ES-I3 (cell line): ENCODE data around the gene IL1B.

Source experiments
- H3K36me3 ChIP-seq: 2 replicates; pipeline ENCODE4 v1.6.1; 2013; ENCODE audit warnings: mild to moderate bottlenecking, low read length, control low read depth, moderate library complexity; ENCODE audit not compliant: insufficient read depth
- H3K4me1 ChIP-seq: 2 replicates; pipeline ENCODE4 v1.6.1; 2013; ENCODE audit warnings: mild to moderate bottlenecking, control low read depth, low read length; ENCODE audit not compliant: insufficient read depth
- H3K9ac ChIP-seq: 2 replicates; pipeline ENCODE4 v1.6.1; 2013; ENCODE audit warnings: low read depth, mild to moderate bottlenecking, low read length, moderate library complexity
- H3K9me3 ChIP-seq: 2 replicates; pipeline ENCODE4 v1.6.1; 2013; ENCODE audit warnings: mild to moderate bottlenecking, low read length, moderate library complexity; ENCODE audit not compliant: control insufficient read depth, insufficient read depth

The IL1B gene

DNA sequence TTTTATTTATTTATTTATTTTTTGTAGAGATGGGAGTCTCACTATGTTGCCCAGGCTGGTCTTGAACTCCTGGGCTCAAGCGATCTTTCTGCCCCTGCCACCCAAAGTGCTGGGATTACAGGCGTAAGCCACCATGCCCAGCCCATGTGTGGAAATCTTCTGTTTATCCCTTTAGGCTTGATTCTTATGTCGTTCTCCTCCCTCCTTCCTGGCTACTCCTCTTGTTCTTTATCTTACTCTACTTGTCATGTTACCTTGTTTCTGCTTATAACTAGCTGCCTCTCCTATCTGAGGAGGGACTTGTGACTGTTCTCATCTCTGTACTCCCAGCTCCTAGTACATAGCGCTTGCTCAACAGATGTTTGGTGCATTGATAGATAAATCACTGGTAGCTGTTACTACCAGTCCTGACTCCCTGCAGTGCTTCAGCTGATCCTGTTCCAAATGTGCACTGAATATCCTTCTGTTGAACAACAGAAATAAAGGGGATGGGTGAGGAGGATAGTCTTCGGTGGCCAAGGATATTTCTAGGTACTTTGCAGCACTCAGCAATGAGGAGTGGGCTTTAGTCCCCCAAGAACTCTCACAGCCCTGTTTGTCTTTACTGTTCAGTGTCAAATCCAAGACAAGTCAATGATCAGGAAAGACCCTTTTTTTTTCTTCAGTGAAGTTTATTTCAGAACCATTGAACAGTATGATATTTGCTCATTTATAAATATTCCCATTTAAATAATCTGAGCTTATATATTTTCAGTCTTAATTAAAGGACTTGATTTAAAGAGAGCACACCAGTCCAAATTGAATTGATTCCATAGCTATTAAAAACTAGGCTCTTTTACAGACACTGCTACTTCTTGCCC lies 7.2 kb downstream of the IL1B start:
- H3K4me1 ChIP-seq: no peaks in the 10 kb centered on the region; the same call in 1 of the 2 replicates

DNA sequence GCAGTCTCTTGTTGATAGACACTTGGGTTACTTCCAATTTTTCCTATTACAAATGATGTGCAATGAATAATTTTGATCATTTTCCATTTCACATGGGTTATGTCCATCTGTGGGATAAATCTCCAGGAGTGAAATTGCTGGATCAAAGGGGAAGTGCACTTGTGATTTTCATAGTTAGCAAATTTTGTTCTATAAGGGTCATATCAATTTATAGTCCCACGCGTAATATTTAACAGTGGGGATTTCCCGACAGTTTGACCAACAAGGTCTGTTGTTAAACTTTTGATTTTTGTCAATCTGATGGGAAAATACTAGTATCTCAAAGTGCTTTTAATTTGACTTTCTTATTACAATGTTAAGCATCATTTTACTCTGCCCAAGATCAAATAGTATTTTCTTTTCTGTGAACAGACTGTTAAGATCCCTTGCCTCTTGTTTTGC lies 8.3 kb downstream of the IL1B start:
- H3K4me1 ChIP-seq: no peaks in the 10 kb centered on the region
- H3K9ac ChIP-seq: no peak overlapping the region
- no peaks in the 10 kb centered on the region for H3K36me3 ChIP-seq
- no peaks in the 10 kb centered on the region for H3K9me3 ChIP-seq

More for the DNA sequence above, 7.2 kb downstream of the IL1B start:
- H3K9ac ChIP-seq: no peak overlapping the region
- H3K9me3 ChIP-seq: no peaks in the 10 kb centered on the region
- no peaks in the 10 kb centered on the region for H3K36me3 ChIP-seq

DNA sequence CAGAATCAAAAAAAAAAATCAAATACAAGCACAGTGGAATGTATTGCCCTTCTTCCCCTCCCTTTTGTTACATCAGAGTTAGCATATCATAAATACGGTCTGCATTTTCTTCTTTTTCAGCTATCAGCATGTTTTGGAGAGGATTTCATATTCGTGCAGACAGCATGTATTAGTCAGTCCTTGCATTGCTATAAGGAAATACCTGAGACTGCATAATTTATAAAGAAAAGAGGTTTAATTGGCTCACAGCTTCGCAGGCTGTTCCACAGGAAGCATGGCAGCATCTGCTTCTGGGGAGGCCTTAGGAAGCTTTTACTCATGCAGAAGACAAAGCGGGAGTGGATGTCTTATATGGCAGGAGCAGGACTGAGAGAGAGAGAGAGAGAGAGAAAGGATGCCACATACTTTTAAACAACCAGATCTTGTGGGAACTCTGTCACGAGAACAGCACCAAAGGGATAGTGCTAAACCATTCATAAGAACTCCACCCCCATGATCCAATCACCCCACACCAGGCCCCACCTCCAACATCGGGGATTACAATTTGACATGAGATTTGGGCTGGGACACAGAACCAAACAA lies 8.9 kb downstream of the IL1B start:
- Histone ChIP-seq H3K9ac (no peak overlapping the region), H3K9me3 (no peaks in the 10 kb centered on the region), H3K36me3 (no peaks in the 10 kb centered on the region), H3K4me1 (no peaks in the 10 kb centered on the region)

DNA sequence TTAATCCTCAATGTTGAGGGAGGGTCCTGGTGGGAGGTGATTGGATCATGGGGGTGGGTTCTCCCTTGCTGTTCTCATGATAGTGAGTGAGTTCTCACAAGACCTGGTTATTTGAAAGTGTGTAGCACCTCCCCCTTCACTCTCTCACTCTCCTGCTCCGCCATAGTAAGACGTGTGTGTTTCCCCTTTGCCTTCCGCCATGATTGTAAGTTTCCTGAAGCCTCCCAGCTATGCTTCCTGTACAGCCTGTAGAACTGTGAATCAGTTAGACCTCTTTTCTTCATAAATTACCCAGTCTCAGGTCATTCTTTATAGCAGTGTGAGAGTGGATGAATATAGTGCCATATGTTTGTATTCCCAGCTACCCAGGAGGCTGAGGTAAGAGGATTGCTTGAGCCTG lies 9.6 kb downstream of the IL1B start:
- no peaks in the 10 kb centered on the region for H3K9me3 ChIP-seq
- H3K36me3 ChIP-seq: no peaks in the 10 kb centered on the region
- H3K9ac ChIP-seq: no peak overlapping the region
- no peaks in the 10 kb centered on the region for H3K4me1 ChIP-seq

DNA sequence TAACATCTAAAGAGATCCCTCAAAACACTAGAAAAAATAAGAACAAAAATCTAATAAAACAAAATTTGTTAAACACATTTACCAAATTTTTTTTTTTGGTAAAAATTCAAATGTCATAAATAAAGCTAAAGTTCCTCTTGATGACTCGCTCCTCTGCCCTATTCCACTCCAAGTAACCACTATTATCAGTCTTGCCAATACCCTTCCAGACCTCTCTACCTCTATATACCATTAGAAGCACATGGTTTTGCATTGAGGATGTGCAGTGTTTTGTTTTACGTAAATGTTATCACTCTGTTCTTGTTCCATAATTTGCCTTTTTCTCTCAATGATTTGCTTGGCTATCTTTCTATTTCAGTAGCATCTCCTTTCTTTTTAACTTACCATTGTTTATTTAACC lies 10.9 kb downstream of the IL1B start:
- no peaks in the 10 kb centered on the region for H3K36me3 ChIP-seq
- no peaks in the 10 kb centered on the region for H3K9me3 ChIP-seq
- no peak overlapping the region for H3K9ac ChIP-seq
- peaks cover 9% of the 10 kb centered on the region; the same call in 1 of the 2 replicates for H3K4me1 ChIP-seq

DNA sequence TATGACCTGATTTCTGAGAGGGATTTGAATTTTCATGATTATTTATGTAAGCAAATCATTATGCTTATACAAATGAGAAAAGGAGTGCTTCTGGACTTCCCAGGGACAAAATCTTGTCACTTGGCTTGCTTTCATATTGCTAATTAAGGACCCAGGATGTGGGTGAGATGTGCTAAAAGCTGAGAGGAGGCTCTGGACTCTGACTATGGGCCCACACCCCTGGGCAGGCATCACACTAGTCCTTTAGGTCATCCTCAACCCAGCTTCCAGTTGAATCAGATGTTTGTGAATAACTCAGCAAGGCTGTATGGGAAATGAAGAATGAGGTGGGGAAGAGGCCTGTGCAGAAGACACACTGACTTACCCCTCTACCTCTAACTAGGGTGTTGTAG lies 11.9 kb downstream of the IL1B start:
- Histone ChIP-seq H3K36me3 (no peaks in the 10 kb centered on the region), H3K9ac (no peak overlapping the region), H3K4me1 (peaks cover 9% of the 10 kb centered on the region; the same call in 1 of the 2 replicates), H3K9me3 (no peaks in the 10 kb centered on the region)

DNA sequence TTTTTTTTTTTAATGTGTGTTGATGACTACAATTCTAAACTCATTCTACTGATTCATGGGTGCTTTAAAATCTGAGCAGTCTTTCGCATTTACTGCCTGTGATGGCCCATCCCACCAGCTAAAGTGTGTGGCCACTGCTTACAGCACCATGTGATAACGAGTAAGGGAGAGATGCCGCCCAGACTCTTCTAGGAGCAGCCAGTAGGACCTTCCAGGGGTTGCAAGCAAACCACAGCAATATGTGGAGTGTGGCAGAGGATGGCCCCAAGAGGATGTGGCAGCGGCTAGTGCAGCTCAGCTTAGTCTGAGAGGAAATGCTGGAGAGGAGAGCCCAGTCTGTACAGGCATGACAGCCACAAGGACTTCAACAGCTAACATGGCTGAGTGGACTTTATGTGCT lies 14.9 kb downstream of the IL1B start:
- H3K9me3 ChIP-seq: no peaks in the 10 kb centered on the region
- no peak overlapping the region for H3K9ac ChIP-seq
- H3K36me3 ChIP-seq: no peaks in the 10 kb centered on the region
- peaks cover 24% of the 10 kb centered on the region for H3K4me1 ChIP-seq

DNA sequence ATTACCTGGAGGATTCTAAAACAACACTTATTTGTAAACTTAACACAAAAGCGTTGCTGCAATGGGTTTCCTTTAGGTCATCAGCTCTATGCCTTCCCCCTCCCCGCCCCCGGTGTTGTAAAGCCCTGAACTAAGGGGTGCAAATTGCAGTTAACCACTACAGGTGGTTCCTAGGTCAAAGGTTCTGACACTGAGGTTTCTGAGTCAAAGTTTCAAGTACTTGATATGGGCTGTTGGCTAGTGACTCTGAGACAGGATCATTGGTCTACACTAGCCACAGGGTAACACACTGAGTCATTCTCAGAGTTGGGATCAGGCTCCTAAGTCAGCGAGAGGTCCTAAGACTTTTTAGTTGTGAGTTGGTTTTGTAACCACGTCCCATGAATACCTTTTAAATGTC lies 15.4 kb downstream of the IL1B start:
- Histone ChIP-seq H3K9me3 (no peaks in the 10 kb centered on the region), H3K9ac (no peak overlapping the region), H3K4me1 (peaks cover 27% of the 10 kb centered on the region), H3K36me3 (no peaks in the 10 kb centered on the region)

DNA sequence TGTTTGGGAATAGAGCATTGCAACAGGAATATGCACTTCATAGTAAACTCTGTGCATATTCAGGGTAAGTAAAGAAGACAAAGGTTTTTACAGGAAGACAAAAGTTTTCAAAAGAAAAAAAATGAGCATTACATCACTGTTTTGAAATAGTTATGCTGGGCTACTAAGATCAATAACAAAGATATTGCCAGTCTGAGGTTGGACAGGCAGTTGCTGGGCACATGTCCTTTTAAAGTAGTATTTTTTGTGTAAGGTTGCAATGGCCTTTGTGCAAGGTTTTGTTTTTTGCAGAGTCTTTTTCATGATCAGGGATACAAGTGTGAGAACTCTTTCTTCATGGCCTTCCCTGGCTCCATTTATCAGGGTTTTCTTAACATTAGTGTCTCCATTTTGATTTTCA lies 16.2 kb downstream of the IL1B start:
- no peaks in the 10 kb centered on the region for H3K9me3 ChIP-seq
- no peak overlapping the region for H3K9ac ChIP-seq
- no peaks in the 10 kb centered on the region for H3K36me3 ChIP-seq
- peaks cover 27% of the 10 kb centered on the region for H3K4me1 ChIP-seq

DNA sequence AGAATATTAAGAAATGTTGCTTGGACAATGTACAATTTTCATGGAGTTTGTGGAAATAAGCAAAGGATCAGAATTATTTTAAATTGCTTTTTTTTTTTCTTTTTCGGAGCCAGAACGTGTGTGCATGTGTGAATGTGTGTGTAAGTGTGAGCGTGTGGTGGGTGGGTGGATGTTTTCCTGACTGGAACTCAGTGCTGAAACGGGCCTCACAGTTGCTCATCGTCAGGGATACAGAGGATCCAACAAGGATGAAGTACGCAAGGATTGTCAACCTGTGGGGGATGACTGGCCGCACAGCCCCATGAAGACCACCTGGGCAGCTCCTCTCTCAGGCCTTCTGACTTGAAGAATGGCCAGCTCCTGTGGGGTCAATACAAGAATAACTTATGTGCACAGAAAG lies 17.5 kb downstream of the IL1B start:
- Histone ChIP-seq H3K9me3 (no peaks in the 10 kb centered on the region), H3K9ac (no peak overlapping the region), H3K36me3 (no peaks in the 10 kb centered on the region), H3K4me1 (peaks cover 33% of the 10 kb centered on the region)

DNA sequence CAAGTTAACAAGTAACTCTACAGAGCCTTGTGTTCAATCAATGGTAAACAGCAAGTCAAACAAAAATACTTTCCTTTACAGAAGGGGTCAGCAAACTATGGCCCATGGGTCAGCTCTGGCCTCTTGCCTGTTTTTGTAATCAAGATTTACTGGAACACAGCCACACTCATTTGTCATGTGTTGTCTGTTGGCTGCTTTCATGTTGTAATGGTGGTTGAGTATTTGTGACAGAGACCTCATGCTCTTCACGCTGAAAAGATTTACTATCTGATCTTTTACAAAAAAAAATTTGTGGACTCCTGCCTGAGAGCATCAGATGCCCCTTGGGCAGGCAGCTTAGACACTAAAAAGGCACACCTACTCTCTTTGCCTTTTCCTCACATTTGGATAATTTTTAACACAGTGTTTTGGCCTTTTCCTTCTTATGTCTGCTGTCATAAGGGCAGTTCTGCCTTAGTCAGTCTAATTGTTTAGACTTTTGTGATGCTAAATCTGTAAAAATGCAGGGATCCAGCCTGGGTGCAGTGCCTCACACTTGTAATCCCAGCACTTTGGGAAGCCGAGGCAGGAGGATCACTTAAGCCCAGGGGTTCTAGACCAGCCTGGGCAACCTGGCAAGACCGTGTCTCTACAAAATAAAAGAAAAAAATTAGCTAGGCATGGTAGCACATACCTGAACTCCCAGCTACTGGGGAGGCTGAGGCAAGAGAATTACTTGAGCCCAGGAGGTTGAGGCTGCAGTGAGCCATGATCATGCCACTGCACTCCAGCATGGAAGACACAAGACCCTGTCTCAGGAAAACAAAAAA lies 18.3 kb downstream of the IL1B start:
- Histone ChIP-seq H3K9ac (no peak overlapping the region), H3K36me3 (no peaks in the 10 kb centered on the region), H3K9me3 (no peaks in the 10 kb centered on the region), H3K4me1 (peaks cover 41% of the 10 kb centered on the region)

DNA sequence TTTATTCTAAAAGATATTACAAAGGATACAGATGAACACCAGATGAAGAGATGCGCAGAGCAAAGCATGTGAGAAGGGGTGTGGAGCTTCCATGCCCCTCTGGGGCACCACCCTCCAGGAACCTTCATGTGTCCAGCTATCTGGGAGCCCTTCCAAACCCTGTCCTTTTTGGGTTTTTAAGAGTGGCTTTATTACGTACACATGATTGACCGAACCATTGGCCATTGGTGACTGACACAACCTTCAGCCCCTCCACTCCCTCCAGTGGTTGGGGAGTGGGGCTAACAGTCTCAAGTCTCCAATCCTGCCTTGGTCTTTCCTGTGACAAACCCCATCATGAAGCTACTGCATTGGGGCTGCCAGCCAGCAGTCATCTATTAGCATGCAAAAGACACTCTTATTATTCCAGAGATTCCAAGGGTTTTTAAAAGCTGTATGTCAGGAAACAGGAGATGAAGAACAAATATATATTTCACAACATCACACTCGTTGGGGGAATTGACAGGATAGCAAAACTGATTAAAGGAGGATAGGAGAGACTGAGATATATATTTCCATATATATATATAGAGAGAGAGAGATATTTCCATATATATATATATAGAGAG lies 19.4 kb downstream of the IL1B start:
- H3K4me1 ChIP-seq: peaks cover 52% of the 10 kb centered on the region

DNA sequence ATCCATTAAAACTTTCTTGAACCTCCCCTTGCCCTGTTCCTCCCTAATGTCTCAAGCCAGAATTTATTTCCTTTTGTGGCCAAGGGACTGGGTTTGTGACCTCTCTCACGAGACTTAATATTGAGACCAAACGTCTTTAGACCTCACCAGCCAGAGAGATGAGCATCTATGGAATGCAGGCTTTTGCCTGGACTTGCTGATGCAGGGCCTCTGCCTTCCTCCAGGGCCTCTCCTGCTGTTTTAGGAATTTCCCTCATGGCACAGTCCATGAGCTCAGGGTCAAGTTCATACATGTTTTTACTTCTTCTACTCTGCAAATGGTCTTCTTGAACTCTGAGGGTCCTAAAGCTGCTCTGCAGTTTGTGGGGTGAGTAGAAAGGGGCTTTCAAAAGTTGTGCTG lies 22.3 kb downstream of the IL1B start:
- Histone ChIP-seq H3K9me3 (no peaks in the 10 kb centered on the region), H3K9ac (no peak overlapping the region), H3K36me3 (no peaks in the 10 kb centered on the region), H3K4me1 (peaks cover 51% of the 10 kb centered on the region)

More for the DNA sequence above, 19.4 kb downstream of the IL1B start:
- H3K9me3 ChIP-seq: no peaks in the 10 kb centered on the region
- no peak overlapping the region for H3K9ac ChIP-seq
- H3K36me3 ChIP-seq: no peaks in the 10 kb centered on the region

DNA sequence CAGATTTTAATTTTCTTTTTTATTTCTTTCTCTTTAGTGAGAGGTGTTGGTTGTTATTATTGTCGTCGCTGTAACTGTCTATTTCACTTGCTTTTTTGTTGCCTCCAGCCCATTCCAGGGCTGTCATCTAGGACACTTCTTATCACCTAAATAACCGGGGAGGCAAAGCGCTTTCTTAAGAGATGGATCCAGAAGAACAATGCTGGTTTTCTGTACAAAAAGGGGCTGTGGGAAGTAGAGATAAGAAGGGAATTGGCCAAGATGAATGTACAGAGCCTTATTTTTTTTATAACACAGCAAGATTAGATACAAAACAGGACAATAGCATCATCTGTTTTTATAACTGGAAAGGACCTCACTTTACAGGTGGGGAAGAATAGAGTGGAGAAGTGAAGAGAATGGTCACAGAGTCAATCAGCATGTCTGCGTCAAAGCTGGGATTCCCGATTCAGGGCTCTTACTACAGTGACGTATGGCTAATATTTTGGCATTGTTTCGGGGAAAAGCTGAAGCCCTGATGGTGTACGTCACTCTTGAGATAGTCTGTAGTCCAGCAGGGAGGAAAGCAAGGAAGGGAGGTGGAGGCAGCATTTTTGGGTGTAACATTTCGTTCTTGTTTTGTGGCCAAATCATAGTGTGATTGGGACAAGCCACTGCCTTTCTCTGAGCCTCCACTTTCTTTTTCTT lies 23.2 kb downstream of the IL1B start:
- no peaks in the 10 kb centered on the region for H3K9me3 ChIP-seq
- H3K36me3 ChIP-seq: no peaks in the 10 kb centered on the region
- H3K9ac ChIP-seq: no peak overlapping the region
- peaks cover 47% of the 10 kb centered on the region for H3K4me1 ChIP-seq
